HG03039 (cell line): ENCODE data around the gene PCDHA8.
"Not testable (repeated sequence)": the region's sequence is repeated elsewhere in the genome, so short reads cannot be mapped to it uniquely, and the experiment has no call there.

Experiments used
- ATAC-seq: cut with Tn5 transposase; IDR thresholded peaks from one replicate; pipeline ENCODE4 v1.9.1; 2021; ENCODE audit warnings: mild to moderate bottlenecking, moderate library complexity; ENCODE audit not compliant: unreplicated experiment

PCDHA8 gene

DNA sequence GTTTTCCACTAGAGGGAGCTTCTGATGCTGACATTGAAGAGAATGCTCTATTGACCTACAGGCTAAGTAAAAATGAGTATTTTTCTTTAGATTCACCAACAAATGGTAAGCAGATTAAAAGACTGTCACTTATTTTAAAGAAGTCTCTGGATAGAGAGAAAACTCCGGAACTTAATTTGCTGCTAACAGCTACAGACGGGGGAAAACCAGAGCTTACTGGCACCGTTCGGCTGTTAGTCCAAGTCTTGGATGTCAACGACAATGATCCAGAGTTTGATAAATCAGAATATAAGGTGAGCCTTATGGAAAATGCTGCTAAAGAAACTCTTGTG lies 28.5 kb downstream of the PCDHA8 start:
- ATAC-seq = no peak

DNA sequence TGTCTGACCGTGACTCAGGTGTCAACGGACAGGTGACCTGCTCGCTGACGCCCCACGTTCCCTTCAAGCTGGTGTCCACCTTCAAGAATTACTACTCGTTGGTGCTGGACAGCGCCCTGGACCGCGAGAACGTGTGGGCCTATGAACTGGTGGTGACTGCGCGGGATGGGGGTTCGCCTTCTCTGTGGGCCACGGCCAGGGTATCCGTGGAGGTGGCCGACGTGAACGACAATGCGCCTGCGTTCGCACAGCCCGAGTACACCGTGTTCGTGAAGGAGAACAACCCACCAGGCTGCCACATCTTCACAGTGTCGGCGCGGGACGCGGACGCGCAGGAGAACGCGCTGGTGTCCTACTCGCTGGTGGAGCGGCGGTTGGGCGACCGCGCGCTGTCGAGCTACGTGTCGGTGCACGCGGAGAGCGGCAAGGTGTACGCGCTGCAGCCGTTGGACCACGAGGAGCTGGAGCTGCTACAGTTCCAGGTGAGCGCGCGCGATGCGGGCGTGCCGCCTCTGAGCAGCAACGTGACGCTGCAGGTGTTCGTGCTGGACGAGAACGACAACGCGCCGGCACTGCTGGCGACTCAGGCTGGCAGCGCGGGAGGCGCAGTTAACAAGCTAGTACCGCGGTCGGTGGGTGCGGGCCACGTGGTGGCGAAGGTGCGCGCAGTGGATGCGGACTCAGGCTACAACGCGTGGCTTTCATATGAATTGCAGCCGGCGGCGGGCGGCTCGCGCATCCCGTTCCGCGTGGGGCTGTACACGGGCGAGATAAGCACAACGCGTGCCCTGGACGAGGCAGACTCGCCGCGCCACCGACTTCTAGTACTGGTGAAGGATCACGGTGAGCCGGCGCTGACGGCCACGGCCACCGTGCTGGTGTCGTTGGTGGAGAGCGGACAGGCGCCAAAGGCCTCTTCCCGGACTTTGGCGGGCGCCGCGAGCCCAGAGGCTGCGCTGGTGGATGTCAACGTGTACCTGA lies 29.5 kb downstream of the PCDHA8 start:
- ATAC-seq = no peak

DNA sequence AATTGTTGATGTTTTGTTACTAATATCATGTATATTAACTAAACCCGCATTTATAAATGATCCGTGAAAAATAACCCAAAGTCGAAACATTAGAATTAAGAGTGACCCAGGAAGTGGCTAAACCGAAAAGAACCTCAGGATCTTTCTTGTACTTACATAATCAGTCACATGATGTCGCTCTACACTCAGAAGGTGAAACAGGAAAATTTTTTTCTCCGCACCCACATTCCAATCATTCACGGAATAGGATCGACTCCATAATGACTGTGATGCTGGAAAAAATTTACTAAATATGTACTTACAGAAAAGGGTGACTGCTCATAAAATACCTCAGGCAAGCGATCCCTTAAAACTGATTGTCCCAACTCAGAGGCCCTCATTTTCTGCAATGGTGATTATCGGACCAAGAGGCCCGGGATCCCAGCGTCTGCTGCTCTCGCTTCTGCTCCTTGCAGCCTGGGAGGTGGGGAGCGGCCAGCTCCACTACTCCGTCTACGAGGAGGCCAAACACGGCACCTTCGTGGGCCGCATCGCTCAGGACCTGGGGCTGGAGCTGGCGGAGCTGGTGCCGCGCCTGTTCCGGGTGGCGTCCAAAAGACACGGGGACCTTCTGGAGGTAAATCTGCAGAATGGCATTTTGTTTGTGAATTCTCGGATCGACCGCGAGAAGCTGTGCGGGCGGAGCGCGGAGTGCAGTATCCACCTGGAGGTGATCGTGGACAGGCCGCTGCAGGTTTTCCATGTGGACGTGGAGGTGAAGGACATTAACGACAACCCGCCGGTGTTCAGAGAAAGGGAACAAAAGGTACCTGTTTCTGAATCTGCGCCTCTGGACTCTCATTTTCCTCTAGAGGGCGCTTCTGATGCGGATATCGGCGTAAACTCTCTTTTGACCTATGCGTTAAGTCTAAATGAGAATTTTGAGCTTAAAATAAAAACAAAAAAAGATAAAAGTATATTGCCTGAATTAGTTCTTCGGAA lies 34.4 kb downstream of the PCDHA8 start, which contains the start of gene PCDHA12:
Gene PCDHA12, plus strand, starts transcription at position 224 of the 981 bp plus-strand sequence. Its CDS starts 165 bp downstream, at position 389.
- ATAC-seq = no peak

DNA sequence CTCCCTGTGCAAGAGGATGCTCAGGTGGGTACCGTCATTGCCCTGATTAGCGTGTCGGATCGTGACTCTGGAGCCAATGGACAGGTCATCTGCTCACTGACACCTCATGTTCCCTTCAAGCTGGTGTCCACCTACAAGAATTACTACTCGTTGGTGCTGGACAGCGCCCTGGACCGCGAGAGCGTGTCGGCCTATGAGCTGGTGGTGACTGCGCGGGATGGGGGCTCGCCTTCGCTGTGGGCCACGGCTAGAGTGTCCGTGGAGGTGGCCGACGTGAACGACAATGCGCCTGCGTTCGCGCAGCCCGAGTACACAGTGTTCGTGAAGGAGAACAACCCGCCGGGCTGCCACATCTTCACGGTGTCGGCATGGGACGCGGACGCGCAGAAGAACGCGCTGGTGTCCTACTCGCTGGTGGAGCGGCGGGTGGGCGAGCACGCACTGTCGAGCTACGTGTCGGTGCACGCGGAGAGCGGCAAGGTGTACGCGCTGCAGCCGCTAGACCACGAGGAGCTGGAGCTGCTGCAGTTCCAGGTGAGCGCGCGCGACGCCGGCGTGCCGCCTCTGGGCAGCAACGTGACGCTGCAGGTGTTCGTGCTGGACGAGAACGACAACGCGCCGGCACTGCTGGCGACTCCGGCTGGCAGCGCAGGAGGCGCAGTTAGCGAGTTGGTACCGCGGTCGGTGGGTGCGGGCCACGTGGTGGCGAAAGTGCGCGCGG lies 35.7 kb downstream of the PCDHA8 start:
- ATAC-seq = not testable (repeated sequence)

DNA sequence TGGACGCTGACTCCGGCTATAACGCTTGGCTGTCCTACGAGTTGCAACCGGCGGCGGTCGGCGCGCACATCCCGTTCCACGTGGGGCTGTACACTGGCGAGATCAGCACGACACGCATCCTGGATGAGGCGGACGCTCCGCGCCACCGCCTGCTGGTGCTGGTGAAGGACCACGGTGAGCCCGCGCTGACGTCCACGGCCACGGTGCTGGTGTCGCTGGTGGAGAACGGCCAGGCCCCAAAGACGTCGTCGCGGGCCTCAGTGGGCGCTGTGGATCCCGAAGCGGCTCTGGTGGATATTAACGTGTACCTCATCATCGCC lies 36.2 kb downstream of the PCDHA8 start:
- ATAC-seq = no peak

DNA sequence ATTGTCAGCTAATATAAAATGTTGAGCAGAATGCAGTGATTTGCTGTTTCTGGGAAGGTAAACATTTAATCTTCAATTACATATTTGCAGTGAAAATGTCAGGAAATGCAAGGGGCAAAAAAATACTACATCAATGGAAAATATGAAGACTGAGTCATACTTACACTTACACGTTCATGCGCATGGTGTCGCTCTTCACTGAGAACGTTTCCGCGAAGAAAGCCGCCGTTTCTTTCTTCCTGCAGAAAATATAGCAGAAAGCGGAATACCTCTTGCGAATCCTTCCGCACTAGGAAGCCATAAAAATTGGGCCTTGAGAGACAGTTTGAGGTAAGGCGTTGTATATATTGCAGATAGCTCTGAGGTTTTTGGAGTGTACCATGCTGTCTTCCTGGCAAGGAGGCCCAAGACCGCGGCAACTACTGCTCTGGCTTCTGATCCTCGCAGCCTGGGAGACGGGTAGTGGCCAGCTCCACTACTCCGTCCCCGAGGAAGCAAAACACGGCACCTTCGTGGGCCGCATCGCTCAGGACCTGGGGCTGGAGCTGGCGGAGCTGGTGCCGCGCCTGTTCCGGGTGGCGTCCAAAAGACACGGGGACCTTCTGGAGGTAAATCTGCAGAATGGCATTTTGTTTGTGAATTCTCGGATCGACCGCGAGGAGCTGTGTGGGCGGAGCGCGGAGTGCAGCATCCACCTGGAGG lies 41.1 kb downstream of the PCDHA8 start, which contains the start of gene PCDHA13:
Gene PCDHA13, plus strand, starts transcription at position 236 of the 702 bp plus-strand sequence. Its CDS starts 145 bp downstream, at position 381.
- ATAC-seq = no peak

DNA sequence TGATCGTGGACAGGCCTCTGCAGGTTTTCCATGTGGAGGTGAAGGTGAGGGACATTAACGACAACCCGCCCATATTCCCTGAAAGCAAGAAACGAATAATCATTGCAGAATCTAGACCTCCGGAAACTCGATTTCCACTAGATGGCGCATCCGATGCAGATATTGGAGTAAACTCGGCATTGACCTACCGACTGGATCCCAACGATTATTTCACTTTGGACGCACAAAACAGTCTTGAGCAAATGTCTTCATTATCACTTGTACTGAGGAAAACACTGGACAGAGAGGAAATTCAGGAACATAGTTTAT lies 41.6 kb downstream of the PCDHA8 start:
- ATAC-seq = no peak

DNA sequence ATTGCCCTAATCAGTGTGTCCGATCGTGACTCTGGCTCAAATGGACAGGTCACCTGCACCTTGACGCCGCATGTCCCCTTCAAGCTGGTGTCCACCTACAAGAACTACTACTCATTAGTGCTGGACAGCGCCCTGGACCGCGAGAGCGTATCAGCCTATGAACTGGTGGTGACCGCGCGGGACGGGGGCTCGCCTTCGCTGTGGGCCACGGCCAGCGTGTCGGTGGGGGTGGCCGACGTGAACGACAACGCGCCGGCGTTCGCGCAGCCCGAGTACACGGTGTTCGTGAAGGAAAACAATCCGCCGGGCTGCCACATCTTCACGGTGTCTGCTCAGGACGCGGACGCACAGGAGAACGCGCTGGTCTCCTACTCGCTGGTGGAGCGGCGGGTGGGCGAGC lies 42.4 kb downstream of the PCDHA8 start:
- ATAC-seq = no peak

DNA sequence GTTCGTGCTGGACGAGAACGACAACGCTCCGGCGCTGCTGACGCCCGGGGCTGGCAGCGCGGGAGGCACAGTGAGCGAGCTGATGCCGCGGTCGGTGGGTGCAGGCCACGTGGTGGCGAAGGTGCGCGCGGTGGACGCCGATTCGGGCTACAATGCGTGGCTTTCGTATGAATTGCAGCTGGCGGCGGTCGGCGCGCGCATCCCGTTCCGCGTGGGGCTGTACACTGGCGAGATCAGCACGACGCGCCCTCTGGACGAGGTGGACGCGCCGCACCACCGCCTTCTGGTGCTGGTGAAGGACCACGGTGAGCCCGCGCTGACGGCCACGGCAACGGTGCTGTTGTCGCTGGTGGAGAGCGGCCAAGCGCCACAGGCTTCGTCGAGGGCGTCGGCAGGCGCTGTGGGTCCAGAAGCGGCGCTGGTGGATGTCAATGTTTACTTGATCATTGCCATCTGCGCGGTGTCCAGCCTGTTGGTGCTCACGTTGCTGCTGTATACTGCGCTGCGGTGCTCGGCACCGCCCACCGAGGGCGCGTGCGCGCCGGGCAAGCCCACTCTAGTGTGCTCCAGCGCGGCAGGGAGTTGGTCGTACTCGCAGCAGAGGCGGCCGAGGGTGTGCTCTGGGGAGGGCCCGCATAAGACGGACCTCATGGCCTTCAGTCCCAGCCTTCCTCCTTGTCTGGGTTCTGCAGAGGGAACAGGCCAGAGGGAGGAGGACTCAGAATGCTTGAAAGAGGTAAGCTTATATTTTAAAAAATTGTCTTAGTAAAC lies 43.1 kb downstream of the PCDHA8 start:
- ATAC-seq = no peak
